Measurements from ENCODE around the gene PFDN1. TPM values are rescaled to one million over a fixed set of nuclear protein-coding genes. Genes with fewer than 3 reads are reported as not detected.

PFDN1 gene
- total and polyA plus RNA-seq, 9 of the 15 experiments (the other 6 are each of a cell fraction or from before 2014, with no cell fraction given) = 45.5 to 215 (median 78.0) TPM

DNA sequence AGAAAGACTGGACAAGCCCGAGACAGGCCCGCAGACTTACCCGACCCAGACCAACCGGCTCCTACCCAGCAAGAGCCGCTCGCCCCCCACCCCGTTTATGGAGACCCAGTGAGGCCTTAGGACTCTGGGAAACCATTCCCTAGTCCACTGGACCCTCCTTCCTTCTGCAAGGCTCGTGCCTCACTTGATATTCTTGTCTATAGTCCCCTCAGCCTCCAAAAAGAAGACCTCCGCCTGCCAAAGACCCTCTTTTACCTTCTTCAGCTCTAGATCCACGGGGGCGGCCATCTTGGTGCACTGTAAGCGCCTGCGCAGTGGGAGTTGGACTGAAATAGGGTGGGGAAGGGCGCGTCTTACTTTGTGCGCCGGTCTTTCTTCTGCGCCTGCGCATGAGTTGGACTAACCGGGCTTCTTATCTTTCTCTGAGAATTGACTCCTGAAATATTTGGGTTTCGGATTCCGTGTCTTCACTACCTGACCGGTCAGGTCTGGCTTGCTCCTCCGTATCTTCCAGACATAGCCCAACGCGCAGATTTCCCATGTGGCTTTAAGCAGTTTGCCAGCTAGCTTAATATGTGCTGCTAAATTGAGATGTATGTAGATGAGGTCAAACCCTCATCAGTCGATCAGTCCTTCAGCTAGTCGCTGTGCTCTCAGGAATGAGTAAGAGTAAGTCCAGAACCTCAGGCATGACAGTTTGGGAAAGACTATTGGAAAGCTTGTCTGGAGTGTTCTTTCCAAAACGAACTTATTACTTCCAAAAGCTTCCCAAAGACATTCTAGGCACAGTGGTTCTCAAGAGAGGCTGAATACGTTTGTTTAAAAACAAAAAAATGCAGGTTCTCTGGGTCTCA lies at the start of gene PFDN1 (continued):
- TF ChIP-seq, protein P1, sequence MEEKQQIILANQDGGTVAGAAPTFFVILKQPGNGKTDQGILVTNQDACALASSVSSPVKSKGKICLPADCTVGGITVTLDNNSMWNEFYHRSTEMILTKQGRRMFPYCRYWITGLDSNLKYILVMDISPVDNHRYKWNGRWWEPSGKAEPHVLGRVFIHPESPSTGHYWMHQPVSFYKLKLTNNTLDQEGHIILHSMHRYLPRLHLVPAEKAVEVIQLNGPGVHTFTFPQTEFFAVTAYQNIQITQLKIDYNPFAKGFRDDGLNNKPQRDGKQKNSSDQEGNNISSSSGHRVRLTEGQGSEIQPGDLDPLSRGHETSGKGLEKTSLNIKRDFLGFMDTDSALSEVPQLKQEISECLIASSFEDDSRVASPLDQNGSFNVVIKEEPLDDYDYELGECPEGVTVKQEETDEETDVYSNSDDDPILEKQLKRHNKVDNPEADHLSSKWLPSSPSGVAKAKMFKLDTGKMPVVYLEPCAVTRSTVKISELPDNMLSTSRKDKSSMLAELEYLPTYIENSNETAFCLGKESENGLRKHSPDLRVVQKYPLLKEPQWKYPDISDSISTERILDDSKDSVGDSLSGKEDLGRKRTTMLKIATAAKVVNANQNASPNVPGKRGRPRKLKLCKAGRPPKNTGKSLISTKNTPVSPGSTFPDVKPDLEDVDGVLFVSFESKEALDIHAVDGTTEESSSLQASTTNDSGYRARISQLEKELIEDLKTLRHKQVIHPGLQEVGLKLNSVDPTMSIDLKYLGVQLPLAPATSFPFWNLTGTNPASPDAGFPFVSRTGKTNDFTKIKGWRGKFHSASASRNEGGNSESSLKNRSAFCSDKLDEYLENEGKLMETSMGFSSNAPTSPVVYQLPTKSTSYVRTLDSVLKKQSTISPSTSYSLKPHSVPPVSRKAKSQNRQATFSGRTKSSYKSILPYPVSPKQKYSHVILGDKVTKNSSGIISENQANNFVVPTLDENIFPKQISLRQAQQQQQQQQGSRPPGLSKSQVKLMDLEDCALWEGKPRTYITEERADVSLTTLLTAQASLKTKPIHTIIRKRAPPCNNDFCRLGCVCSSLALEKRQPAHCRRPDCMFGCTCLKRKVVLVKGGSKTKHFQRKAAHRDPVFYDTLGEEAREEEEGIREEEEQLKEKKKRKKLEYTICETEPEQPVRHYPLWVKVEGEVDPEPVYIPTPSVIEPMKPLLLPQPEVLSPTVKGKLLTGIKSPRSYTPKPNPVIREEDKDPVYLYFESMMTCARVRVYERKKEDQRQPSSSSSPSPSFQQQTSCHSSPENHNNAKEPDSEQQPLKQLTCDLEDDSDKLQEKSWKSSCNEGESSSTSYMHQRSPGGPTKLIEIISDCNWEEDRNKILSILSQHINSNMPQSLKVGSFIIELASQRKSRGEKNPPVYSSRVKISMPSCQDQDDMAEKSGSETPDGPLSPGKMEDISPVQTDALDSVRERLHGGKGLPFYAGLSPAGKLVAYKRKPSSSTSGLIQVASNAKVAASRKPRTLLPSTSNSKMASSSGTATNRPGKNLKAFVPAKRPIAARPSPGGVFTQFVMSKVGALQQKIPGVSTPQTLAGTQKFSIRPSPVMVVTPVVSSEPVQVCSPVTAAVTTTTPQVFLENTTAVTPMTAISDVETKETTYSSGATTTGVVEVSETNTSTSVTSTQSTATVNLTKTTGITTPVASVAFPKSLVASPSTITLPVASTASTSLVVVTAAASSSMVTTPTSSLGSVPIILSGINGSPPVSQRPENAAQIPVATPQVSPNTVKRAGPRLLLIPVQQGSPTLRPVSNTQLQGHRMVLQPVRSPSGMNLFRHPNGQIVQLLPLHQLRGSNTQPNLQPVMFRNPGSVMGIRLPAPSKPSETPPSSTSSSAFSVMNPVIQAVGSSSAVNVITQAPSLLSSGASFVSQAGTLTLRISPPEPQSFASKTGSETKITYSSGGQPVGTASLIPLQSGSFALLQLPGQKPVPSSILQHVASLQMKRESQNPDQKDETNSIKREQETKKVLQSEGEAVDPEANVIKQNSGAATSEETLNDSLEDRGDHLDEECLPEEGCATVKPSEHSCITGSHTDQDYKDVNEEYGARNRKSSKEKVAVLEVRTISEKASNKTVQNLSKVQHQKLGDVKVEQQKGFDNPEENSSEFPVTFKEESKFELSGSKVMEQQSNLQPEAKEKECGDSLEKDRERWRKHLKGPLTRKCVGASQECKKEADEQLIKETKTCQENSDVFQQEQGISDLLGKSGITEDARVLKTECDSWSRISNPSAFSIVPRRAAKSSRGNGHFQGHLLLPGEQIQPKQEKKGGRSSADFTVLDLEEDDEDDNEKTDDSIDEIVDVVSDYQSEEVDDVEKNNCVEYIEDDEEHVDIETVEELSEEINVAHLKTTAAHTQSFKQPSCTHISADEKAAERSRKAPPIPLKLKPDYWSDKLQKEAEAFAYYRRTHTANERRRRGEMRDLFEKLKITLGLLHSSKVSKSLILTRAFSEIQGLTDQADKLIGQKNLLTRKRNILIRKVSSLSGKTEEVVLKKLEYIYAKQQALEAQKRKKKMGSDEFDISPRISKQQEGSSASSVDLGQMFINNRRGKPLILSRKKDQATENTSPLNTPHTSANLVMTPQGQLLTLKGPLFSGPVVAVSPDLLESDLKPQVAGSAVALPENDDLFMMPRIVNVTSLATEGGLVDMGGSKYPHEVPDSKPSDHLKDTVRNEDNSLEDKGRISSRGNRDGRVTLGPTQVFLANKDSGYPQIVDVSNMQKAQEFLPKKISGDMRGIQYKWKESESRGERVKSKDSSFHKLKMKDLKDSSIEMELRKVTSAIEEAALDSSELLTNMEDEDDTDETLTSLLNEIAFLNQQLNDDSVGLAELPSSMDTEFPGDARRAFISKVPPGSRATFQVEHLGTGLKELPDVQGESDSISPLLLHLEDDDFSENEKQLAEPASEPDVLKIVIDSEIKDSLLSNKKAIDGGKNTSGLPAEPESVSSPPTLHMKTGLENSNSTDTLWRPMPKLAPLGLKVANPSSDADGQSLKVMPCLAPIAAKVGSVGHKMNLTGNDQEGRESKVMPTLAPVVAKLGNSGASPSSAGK (IDR thresholded peaks at IDR 0.05) = no peak; the same call in 1 of the 2 replicates
- TF ChIP-seq TOE1 (IDR thresholded peaks at IDR 0.05; ENCODE audit: borderline replicate concordance) (0 out of 2 replicates have a peak, but pooled peaks have one; percentile 34), TOE1 (CRISPR knock-in tag; IDR thresholded peaks at IDR 0.05; ENCODE audit: borderline replicate concordance, low read depth) (no peak), TAF7 (tag; IDR thresholded peaks at IDR 0.05) (peak; percentile 68; the same call in 1 of the 2 replicates), U2AF2 (optimal IDR thresholded peaks at IDR 0.05; ENCODE audit: low read depth, low read length) (no peak), ZFP91 (CRISPR knock-in tag; IDR thresholded peaks at IDR 0.05) (no peak), RBM14 (IDR thresholded peaks at IDR 0.05; ENCODE audit: borderline replicate concordance, insufficient read depth, low read depth, low read length) (no peak), CBX1 (IDR thresholded peaks at IDR 0.05; ENCODE audit: low read depth) (no peak)
- TF ChIP-seq, protein P2, sequence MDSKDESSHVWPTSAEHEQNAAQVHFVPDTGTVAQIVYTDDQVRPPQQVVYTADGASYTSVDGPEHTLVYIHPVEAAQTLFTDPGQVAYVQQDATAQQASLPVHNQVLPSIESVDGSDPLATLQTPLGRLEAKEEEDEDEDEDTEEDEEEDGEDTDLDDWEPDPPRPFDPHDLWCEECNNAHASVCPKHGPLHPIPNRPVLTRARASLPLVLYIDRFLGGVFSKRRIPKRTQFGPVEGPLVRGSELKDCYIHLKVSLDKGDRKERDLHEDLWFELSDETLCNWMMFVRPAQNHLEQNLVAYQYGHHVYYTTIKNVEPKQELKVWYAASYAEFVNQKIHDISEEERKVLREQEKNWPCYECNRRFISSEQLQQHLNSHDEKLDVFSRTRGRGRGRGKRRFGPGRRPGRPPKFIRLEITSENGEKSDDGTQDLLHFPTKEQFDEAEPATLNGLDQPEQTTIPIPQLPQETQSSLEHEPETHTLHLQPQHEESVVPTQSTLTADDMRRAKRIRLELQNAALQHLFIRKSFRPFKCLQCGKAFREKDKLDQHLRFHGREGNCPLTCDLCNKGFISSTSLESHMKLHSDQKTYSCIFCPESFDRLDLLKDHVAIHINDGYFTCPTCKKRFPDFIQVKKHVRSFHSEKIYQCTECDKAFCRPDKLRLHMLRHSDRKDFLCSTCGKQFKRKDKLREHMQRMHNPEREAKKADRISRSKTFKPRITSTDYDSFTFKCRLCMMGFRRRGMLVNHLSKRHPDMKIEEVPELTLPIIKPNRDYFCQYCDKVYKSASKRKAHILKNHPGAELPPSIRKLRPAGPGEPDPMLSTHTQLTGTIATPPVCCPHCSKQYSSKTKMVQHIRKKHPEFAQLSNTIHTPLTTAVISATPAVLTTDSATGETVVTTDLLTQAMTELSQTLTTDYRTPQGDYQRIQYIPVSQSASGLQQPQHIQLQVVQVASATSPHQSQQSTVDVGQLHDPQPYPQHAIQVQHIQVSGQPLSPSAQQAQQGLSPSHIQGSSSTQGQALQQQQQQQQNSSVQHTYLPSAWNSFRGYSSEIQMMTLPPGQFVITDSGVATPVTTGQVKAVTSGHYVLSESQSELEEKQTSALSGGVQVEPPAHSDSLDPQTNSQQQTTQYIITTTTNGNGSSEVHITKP (IDR thresholded peaks at IDR 0.05; ENCODE audit: partially characterized antibody) = peak; percentile 41

Data from K562 (cell line).